SK-N-SH (cell line): ENCODE data around the gene TBC1D5. TPM values are rescaled to one million over a fixed set of nuclear protein-coding genes. Genes with fewer than 3 reads are reported as not detected.

Source experiments
- CTCF ChIA-PET: fragments of 300-600, 350-600 bp; formaldehyde crosslinking; extraction: SDS; loops from one replicate; lab custom pipeline; 2021; lab: Yijun Ruan, JAX
- POLR2A ChIA-PET: fragments of 350-600 bp; sonication (Branson Sonifier 250); formaldehyde crosslinking; extraction: SDS; loops from one replicate; lab custom pipeline; 2020; ENCODE audit warnings: antibody characterized with exemption, inconsistent platforms; lab: Yijun Ruan, JAX
- DNase-seq: peaks from one replicate; pipeline ENCODE4 v3.0.0; 2012
- H2AFZ ChIP-seq: fragments of 200-600 bp; sonication (generic); 2 replicates; pipeline ENCODE4 v1.8.1; 2016; ENCODE audit warnings: antibody characterized with exemption, mild to moderate bottlenecking, low read depth
- H3F3A ChIP-seq: fragments of 200-600 bp; sonication (generic); replicated peaks from 2 replicates; pipeline ENCODE3; 2016; ENCODE audit warnings: antibody characterized with exemption, mild to moderate bottlenecking; ENCODE audit not compliant: insufficient read depth
- H3K27ac ChIP-seq, 2 experiments: fragments of 200-500 bp in 1 of 2; fragments of 200-600 bp in 1 of 2; sonication (Bioruptor generic) in 1 of 2; sonication (generic), shearing (Covaris generic) in 1 of 2; 2 replicates each; pipeline versions ENCODE4 v1.5.1 to v1.6.1; 2014 to 2016; ENCODE audit warnings: low read depth in 2 of 2, inconsistent platforms in 1 of 2, low read length in 1 of 2, mild to moderate bottlenecking in 1 of 2, mixed read lengths in 1 of 2
- H3K27me3 ChIP-seq: fragments of 200-600 bp; sonication (generic), shearing (Covaris generic); 2 replicates; pipeline ENCODE4 v1.6.1; 2016; ENCODE audit warnings: mixed run types; ENCODE audit not compliant: insufficient read depth
- H3K36me3 ChIP-seq, 2 experiments: fragments of 200-500 bp in 1 of 2; fragments of 200-600 bp in 1 of 2; sonication (Bioruptor generic) in 1 of 2; sonication (generic) in 1 of 2; replicated peaks in 1 of 2; 2 replicates each; pipeline versions ENCODE3 to v1.5.1; 2014 to 2016; ENCODE audit warnings: low read length in 1 of 2, mild to moderate bottlenecking in 1 of 2; ENCODE audit not compliant: insufficient read depth in 2 of 2, control insufficient read depth in 1 of 2
- H3K4me1 ChIP-seq, 2 experiments: fragments of 200-500 bp in 1 of 2; fragments of 200-600 bp in 1 of 2; sonication (Bioruptor generic) in 1 of 2; sonication (generic), shearing (Covaris generic) in 1 of 2; 2 replicates each; pipeline versions ENCODE4 v1.5.1 to v1.6.1; 2014 to 2016; ENCODE audit warnings: low read depth in 1 of 2, low read length in 1 of 2, mixed run types in 1 of 2; ENCODE audit not compliant: insufficient read depth in 2 of 2, control insufficient read depth in 1 of 2
- H3K4me2 ChIP-seq: fragments of 200-600 bp; sonication (generic), shearing (Covaris generic); 2 replicates; pipeline ENCODE4 v1.6.1; 2017; ENCODE audit warnings: mixed run types
- H3K4me3 ChIP-seq, 2 experiments: fragments of 200-500 bp in 1 of 2; fragments of 200-600 bp in 1 of 2; sonication (Bioruptor generic) in 1 of 2; sonication (generic), shearing (Covaris generic) in 1 of 2; 2 replicates each; pipeline versions ENCODE4 v1.5.1 to v1.8.1; 2014 to 2016; ENCODE audit warnings: low read depth in 2 of 2, inconsistent platforms in 1 of 2, low read length in 1 of 2, mild to moderate bottlenecking in 1 of 2, mixed read lengths in 1 of 2, moderate library complexity in 1 of 2
- H3K79me2 ChIP-seq: fragments of 200-600 bp; sonication (generic); 2 replicates; pipeline ENCODE4 v1.8.1; 2017; ENCODE audit warnings: mild to moderate bottlenecking; ENCODE audit not compliant: insufficient read depth
- H3K9ac ChIP-seq: fragments of 200-600 bp; sonication (generic); 2 replicates; pipeline ENCODE4 v1.6.1; 2017; ENCODE audit warnings: mixed run types
- H3K9me2 ChIP-seq: fragments of 200-600 bp; sonication (generic); 2 replicates; pipeline ENCODE4 v1.6.1; 2017; ENCODE audit warnings: mixed run types
- H3K9me3 ChIP-seq: fragments of 200-600 bp; sonication (generic); 2 replicates; pipeline ENCODE4 v1.6.1; 2017; ENCODE audit warnings: mixed run types, mild to moderate bottlenecking, moderate library complexity
- H4K20me1 ChIP-seq: fragments of 200-600 bp; sonication (generic); 2 replicates; pipeline ENCODE4 v1.6.1; 2017; ENCODE audit warnings: mild to moderate bottlenecking, mixed run types; ENCODE audit not compliant: insufficient read depth
- CHD2 ChIP-seq: fragments of 150-350 bp; IDR thresholded peaks from 2 replicates; pipeline ENCODE4 v1.6.1; 2018; ENCODE audit warnings: low read length; ENCODE audit not compliant: partially characterized antibody
- EZH2phosphoT487 ChIP-seq: fragments of 200-600 bp; sonication (generic); IDR thresholded peaks from 2 replicates; pipeline ENCODE4 v1.6.1; 2017; ENCODE audit warnings: low read depth, mixed run types, mild to moderate bottlenecking, antibody characterized with exemption, moderate library complexity, borderline replicate concordance
- FOSL2 ChIP-seq: IDR thresholded peaks from 2 replicates; pipeline ENCODE4 v1.4.0; 2012; ENCODE audit warnings: low read depth, mild to moderate bottlenecking, moderate library complexity, borderline replicate concordance
- FOXJ3 ChIP-seq: sonication (generic); formaldehyde crosslinking; IDR thresholded peaks from 2 replicates; pipeline ENCODE4 v1.5.1; 2020; ENCODE audit warnings: mild to moderate bottlenecking, missing genetic modification reagents
- GATA2 ChIP-seq: sonication (generic); formaldehyde crosslinking; IDR thresholded peaks from 2 replicates; pipeline ENCODE4 v1.5.0; 2020; ENCODE audit warnings: mild to moderate bottlenecking, missing genetic modification reagents
- JUND ChIP-seq: IDR thresholded peaks from 2 replicates; pipeline ENCODE4 v1.4.0; 2012
- MEF2A ChIP-seq: IDR thresholded peaks from 2 replicates; pipeline ENCODE4 v1.4.0; 2012; ENCODE audit warnings: low read depth, borderline replicate concordance
- MXI1 ChIP-seq: IDR thresholded peaks from 2 replicates; pipeline ENCODE4 v1.6.1; 2012; ENCODE audit warnings: mild to moderate bottlenecking, low read depth, low read length, improper control_type of control experiment
- NFIC ChIP-seq: IDR thresholded peaks from 2 replicates; pipeline ENCODE4 v1.4.0; 2012; ENCODE audit warnings: borderline replicate concordance
- NRF1 ChIP-seq: IDR thresholded peaks from 2 replicates; pipeline ENCODE4 v1.6.1; 2012; ENCODE audit warnings: low read depth, mild to moderate bottlenecking, low read length
- RAD21 ChIP-seq: IDR thresholded peaks from 2 replicates; pipeline ENCODE4 v1.6.1; 2012; ENCODE audit warnings: mild to moderate bottlenecking, low read length
- RCOR1 ChIP-seq: fragments of 150-350 bp; IDR thresholded peaks from 2 replicates; pipeline ENCODE4 v1.6.1; 2017; ENCODE audit warnings: antibody characterized with exemption, low read length
- RFX5 ChIP-seq: IDR thresholded peaks from 2 replicates; pipeline ENCODE4 v1.6.1; 2012; ENCODE audit warnings: mild to moderate bottlenecking, improper control_type of control experiment, low read length
- RXRA ChIP-seq: IDR thresholded peaks from 2 replicates; pipeline ENCODE4 v1.4.0; 2012; ENCODE audit warnings: low read depth, mild to moderate bottlenecking, borderline replicate concordance
- YY1 ChIP-seq: IDR thresholded peaks from 2 replicates; pipeline ENCODE4 v1.4.0; 2012; ENCODE audit warnings: low read depth, mild to moderate bottlenecking
- WGBS: methylation state at CpG from one replicate; pipeline ENCODE4 v1.1.6; 2017; ENCODE audit warnings: low lambda C conversion rate; 5-methylcytosine and 5-hydroxymethylcytosine counted together
- polyA plus RNA-seq, 3 experiments: library from polyadenylated mRNA; depleted of rRNA; stranded (reverse); fragments of >200 nt; gene quantifications; 2 replicates each; pipeline ENCODE4 v1.2.3, GENCODE V29; 2012
- TF ChIP-seq, protein P1 (sequence below): IDR thresholded peaks from 2 replicates; pipeline ENCODE4 v1.4.0; 2012; ENCODE audit warnings: low read depth, borderline replicate concordance
- TF ChIP-seq, protein P2 (sequence below): fragments of 150-350 bp; IDR thresholded peaks from 2 replicates; pipeline ENCODE4 v1.6.1; 2016; ENCODE audit warnings: mild to moderate bottlenecking, low read depth, low read length
- TF ChIP-seq, protein P3 (sequence below): fragments of 150-350 bp; IDR thresholded peaks from 2 replicates; pipeline ENCODE4 v1.6.1; 2017; ENCODE audit warnings: antibody characterized with exemption, low read length, low read depth, borderline replicate concordance
- TF ChIP-seq, protein P4 (sequence below): IDR thresholded peaks from 2 replicates; pipeline ENCODE4 v1.4.0; 2012; ENCODE audit warnings: low read depth
- TF ChIP-seq, protein P5 (sequence below): fragments of 200-600 bp; sonication (generic); IDR thresholded peaks from 2 replicates; pipeline ENCODE4 v1.6.1; 2017; ENCODE audit warnings: antibody characterized with exemption, mild to moderate bottlenecking, moderate library complexity
- TF ChIP-seq, protein P6 (sequence below): IDR thresholded peaks from 2 replicates; pipeline ENCODE4 v1.4.0; 2012; ENCODE audit warnings: low read depth, borderline replicate concordance

The TBC1D5 gene
- polyA plus RNA-seq, 1 of the 3 experiments (the other 2 are of a cell fraction): 19.5 TPM

DNA sequence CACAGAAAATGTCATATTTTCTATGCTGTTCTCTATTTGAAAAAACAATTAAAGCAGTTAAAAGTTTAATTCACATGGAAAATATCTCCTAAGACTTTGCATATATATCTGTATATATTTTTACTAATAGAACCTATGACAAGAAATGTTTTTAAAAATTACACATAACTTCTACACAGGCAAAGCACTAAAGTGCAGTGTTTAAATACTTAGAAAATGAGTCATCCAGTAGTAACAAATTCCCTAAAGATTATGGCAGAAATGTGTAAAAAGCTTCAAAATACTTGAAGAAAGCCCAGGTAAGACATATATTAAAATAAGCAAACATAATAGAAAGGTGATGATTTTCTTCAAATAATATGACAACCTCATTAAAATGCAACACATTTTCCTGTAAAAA is 236.6 kb downstream of the TBC1D5 start:
- H2AFZ ChIP-seq: no peak overlapping the region
- H3K9me2 ChIP-seq: no peaks in the 10 kb centered on the region
- H3K4me2 ChIP-seq: no peak overlapping the region
- TF ChIP-seq, protein P1, sequence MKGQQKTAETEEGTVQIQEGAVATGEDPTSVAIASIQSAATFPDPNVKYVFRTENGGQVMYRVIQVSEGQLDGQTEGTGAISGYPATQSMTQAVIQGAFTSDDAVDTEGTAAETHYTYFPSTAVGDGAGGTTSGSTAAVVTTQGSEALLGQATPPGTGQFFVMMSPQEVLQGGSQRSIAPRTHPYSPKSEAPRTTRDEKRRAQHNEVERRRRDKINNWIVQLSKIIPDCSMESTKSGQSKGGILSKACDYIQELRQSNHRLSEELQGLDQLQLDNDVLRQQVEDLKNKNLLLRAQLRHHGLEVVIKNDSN: no peak
- TF ChIP-seq FOXJ3 (CRISPR knock-in tag) (no peak), EZH2phosphoT487 (no peak), MEF2A (no peak), RAD21 (no peak), RXRA (no peak), JUND (peak; percentile 63), GATA2 (no peak), NRF1 (no peak), FOSL2 (peak; percentile 56; the same call in 1 of the 2 replicates)
- TF ChIP-seq, protein P2, sequence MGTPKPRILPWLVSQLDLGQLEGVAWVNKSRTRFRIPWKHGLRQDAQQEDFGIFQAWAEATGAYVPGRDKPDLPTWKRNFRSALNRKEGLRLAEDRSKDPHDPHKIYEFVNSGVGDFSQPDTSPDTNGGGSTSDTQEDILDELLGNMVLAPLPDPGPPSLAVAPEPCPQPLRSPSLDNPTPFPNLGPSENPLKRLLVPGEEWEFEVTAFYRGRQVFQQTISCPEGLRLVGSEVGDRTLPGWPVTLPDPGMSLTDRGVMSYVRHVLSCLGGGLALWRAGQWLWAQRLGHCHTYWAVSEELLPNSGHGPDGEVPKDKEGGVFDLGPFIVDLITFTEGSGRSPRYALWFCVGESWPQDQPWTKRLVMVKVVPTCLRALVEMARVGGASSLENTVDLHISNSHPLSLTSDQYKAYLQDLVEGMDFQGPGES: no peak
- TF ChIP-seq, protein P3, sequence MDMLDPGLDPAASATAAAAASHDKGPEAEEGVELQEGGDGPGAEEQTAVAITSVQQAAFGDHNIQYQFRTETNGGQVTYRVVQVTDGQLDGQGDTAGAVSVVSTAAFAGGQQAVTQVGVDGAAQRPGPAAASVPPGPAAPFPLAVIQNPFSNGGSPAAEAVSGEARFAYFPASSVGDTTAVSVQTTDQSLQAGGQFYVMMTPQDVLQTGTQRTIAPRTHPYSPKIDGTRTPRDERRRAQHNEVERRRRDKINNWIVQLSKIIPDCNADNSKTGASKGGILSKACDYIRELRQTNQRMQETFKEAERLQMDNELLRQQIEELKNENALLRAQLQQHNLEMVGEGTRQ: no peak
- TF ChIP-seq, protein P4, sequence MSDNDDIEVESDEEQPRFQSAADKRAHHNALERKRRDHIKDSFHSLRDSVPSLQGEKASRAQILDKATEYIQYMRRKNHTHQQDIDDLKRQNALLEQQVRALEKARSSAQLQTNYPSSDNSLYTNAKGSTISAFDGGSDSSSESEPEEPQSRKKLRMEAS: no peak
- no peak for DNase-seq
- H3K27me3 ChIP-seq: no peaks in the 10 kb centered on the region
- H3K27ac ChIP-seq: no peak overlapping the region
- no peaks in the 10 kb centered on the region for H3K36me3 ChIP-seq
- no peaks in the 10 kb centered on the region for H3K9me3 ChIP-seq
- CTCF ChIA-PET: no interaction called here
- POLR2A ChIA-PET: no interaction called here
- H3K9ac ChIP-seq: no peak overlapping the region
- no peaks in the 10 kb centered on the region for H4K20me1 ChIP-seq
- no peaks in the 10 kb centered on the region for H3K79me2 ChIP-seq
- no peak overlapping the region for H3K4me3 ChIP-seq
- H3F3A ChIP-seq: peaks cover 11% of the 10 kb centered on the region
- peaks cover 0 to 10% of the 10 kb centered on the region in 2 experiments; a peak in 2 of 4 replicates for H3K4me1 ChIP-seq

DNA sequence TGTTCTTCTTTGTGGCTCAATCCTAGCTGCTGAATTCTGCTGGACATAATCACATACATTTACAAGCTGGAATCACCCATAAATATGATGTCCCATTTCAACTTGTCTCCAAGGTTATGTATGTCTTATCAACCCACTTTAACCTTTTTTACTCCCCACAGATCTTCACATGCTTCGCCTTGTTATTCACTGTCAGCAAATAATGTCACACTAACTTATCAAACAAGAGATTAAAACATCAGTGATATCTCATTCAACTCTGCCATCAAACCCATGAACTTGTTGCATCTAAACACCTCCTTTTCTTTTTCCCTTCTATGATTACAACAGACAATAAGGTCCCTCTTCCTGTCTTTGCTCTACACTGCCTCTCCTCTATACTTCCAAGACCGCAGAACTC is 240.7 kb downstream of the TBC1D5 start:
- WGBS: 97% methylated on average over 2 of the region's 2 CpGs
- ChIA-PET CTCF (interaction anchor here (1.6 kb wide), 1 partner anchor 12 kb away, joined by 5 read pairs; no protein-coding TSS in a partner anchor), POLR2A (no interaction called here)
- Histone ChIP-seq H3K79me2 (no peaks in the 10 kb centered on the region), H3K27ac (no peak overlapping the region), H4K20me1 (no peaks in the 10 kb centered on the region), H3K9me2 (no peaks in the 10 kb centered on the region), H3K36me3 (no peaks in the 10 kb centered on the region), H3K9ac (no peak overlapping the region), H3K27me3 (no peaks in the 10 kb centered on the region), H3F3A (peaks cover 1% of the 10 kb centered on the region), H3K9me3 (no peaks in the 10 kb centered on the region), H3K4me3 (no peak overlapping the region), H2AFZ (no peak overlapping the region), H3K4me1 (peaks cover 0 to 10% of the 10 kb centered on the region in 2 experiments; a peak in 1 of 4 replicates), H3K4me2 (no peak overlapping the region)
- no peak for DNase-seq
- TF ChIP-seq JUND: no peak
- TF ChIP-seq, protein P2: no peak
- TF ChIP-seq YY1: no peak
- no peak for TF ChIP-seq MXI1
- TF ChIP-seq RFX5: no peak
- TF ChIP-seq MEF2A: no peak
- no peak for TF ChIP-seq CHD2
- TF ChIP-seq FOXJ3 (CRISPR knock-in tag): no peak
- TF ChIP-seq FOSL2: no peak
- TF ChIP-seq, protein P5, sequence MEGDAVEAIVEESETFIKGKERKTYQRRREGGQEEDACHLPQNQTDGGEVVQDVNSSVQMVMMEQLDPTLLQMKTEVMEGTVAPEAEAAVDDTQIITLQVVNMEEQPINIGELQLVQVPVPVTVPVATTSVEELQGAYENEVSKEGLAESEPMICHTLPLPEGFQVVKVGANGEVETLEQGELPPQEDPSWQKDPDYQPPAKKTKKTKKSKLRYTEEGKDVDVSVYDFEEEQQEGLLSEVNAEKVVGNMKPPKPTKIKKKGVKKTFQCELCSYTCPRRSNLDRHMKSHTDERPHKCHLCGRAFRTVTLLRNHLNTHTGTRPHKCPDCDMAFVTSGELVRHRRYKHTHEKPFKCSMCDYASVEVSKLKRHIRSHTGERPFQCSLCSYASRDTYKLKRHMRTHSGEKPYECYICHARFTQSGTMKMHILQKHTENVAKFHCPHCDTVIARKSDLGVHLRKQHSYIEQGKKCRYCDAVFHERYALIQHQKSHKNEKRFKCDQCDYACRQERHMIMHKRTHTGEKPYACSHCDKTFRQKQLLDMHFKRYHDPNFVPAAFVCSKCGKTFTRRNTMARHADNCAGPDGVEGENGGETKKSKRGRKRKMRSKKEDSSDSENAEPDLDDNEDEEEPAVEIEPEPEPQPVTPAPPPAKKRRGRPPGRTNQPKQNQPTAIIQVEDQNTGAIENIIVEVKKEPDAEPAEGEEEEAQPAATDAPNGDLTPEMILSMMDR: no peak
- TF ChIP-seq RCOR1: no peak
- TF ChIP-seq, protein P6, sequence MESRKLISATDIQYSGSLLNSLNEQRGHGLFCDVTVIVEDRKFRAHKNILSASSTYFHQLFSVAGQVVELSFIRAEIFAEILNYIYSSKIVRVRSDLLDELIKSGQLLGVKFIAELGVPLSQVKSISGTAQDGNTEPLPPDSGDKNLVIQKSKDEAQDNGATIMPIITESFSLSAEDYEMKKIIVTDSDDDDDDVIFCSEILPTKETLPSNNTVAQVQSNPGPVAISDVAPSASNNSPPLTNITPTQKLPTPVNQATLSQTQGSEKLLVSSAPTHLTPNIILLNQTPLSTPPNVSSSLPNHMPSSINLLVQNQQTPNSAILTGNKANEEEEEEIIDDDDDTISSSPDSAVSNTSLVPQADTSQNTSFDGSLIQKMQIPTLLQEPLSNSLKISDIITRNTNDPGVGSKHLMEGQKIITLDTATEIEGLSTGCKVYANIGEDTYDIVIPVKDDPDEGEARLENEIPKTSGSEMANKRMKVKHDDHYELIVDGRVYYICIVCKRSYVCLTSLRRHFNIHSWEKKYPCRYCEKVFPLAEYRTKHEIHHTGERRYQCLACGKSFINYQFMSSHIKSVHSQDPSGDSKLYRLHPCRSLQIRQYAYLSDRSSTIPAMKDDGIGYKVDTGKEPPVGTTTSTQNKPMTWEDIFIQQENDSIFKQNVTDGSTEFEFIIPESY: no peak
- TF ChIP-seq NFIC: no peak
